ENCODE data around the gene CLN5.
"Not testable (repeated sequence)": the region's sequence is repeated elsewhere in the genome, so short reads cannot be mapped to it uniquely, and the experiment has no call there.

Gene CLN5

DNA sequence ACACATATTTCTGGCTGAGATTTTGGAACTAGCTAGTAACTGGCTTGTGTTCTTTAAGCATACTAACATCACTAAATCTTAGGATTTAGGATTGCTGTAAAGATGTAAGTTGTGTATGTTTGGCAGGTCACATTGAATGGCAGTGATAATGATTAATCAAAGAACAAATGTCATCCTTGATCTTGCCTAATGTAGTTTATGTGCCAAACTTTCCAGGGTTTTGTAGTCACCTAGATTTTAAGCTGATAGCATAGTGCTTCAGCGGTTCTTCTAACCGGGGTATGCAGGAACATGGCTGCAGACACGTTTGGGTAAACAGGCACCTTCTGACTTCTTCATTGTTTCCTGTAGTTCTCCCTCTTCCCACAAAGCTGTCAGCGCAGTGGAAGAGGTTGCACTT lies 9.7 kb downstream of the CLN5 start:
- Histone ChIP-seq H3K27ac (no peak overlapping the region), H3K4me3 (ENCODE audit: low read depth in 1 of 2, low read length in 1 of 2) (no peak overlapping the region), H3K9me3 (no peaks in the 10 kb centered on the region), H3K27me3 (no peaks in the 10 kb centered on the region), H3K4me1 (ENCODE audit: control insufficient read depth in 1 of 2, insufficient read depth in 1 of 2, low read depth in 1 of 2, low read length in 1 of 2) (no peaks in the 10 kb centered on the region), H3K36me3 (peaks cover 38% of the 10 kb centered on the region)
- TF ChIP-seq, protein P1, sequence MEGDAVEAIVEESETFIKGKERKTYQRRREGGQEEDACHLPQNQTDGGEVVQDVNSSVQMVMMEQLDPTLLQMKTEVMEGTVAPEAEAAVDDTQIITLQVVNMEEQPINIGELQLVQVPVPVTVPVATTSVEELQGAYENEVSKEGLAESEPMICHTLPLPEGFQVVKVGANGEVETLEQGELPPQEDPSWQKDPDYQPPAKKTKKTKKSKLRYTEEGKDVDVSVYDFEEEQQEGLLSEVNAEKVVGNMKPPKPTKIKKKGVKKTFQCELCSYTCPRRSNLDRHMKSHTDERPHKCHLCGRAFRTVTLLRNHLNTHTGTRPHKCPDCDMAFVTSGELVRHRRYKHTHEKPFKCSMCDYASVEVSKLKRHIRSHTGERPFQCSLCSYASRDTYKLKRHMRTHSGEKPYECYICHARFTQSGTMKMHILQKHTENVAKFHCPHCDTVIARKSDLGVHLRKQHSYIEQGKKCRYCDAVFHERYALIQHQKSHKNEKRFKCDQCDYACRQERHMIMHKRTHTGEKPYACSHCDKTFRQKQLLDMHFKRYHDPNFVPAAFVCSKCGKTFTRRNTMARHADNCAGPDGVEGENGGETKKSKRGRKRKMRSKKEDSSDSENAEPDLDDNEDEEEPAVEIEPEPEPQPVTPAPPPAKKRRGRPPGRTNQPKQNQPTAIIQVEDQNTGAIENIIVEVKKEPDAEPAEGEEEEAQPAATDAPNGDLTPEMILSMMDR (IDR thresholded peaks at IDR 0.05): no peak

DNA sequence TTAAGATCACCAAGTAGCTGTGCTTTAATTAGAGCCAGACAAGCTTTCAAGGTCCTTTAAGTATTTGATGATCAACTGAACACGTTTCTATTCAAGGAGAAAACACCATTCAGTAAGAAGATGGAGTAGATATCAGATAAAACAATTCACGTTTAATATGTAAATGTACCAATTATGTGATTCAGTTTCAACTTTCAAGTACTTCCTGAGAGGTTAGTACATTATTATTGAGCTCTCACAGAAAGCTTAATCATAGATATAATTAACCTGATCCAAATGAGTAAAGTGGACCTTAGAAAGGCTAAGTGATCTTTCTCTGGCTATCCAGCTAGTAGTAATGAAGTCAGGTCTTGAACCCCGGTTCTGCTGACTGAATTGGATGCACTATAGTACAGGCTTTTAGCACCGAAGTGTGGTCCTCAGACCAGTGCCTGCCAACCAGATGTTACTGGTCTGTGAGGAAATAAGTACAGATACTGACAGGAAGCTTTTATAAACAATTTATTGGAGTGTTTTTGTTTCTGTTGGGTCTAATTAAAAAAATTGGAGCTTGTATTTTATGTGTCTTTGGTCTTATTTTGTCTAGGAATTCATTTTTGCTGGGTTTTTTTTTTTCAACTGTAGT lies 10.2 kb downstream of the CLN5 start:
- Histone ChIP-seq H3K36me3 (peaks cover 41% of the 10 kb centered on the region), H3K4me3 (ENCODE audit: low read depth in 1 of 2, low read length in 1 of 2) (no peak overlapping the region), H3K27me3 (no peaks in the 10 kb centered on the region), H3K9me3 (no peaks in the 10 kb centered on the region), H3K4me1 (ENCODE audit: control insufficient read depth in 1 of 2, insufficient read depth in 1 of 2, low read depth in 1 of 2, low read length in 1 of 2) (no peaks in the 10 kb centered on the region), H3K27ac (no peak overlapping the region)
- TF ChIP-seq, protein P1 (IDR thresholded peaks at IDR 0.05): no peak

DNA sequence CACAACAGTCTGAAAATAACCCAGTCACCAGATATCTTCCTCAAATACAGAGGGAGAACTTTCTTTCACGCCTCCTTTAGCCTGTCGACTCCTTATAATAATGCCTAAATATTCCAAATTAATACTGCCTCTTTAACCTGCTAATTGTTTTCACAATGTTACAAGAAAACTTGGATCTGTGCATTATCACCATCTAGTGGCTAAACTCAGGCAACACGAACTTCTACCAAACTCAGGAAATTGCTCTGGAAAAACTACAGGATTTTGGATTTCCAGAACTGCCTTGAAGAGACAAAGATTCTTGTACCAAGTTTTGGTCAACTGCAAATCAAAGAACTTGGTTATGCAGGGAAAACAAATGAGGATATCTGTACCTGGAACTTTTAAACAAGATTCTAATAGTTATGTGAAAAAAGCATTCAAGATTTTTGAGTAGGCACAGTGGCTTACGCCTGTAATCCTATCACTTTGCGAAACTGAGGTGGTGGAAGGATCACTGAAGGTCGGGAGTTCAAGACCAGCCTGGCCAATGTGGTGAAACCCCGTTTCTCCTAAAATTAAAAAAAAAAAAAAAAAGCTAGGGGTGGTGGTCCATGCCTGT lies 10.8 kb downstream of the CLN5 start:
- Histone ChIP-seq H3K27me3 (no peaks in the 10 kb centered on the region), H3K27ac (no peak overlapping the region), H3K36me3 (peaks cover 47% of the 10 kb centered on the region), H3K4me1 (ENCODE audit: control insufficient read depth in 1 of 2, insufficient read depth in 1 of 2, low read depth in 1 of 2, low read length in 1 of 2) (no peaks in the 10 kb centered on the region), H3K9me3 (no peaks in the 10 kb centered on the region), H3K4me3 (ENCODE audit: low read depth in 1 of 2, low read length in 1 of 2) (no peak overlapping the region)
- TF ChIP-seq, protein P1 (IDR thresholded peaks at IDR 0.05): no peak

DNA sequence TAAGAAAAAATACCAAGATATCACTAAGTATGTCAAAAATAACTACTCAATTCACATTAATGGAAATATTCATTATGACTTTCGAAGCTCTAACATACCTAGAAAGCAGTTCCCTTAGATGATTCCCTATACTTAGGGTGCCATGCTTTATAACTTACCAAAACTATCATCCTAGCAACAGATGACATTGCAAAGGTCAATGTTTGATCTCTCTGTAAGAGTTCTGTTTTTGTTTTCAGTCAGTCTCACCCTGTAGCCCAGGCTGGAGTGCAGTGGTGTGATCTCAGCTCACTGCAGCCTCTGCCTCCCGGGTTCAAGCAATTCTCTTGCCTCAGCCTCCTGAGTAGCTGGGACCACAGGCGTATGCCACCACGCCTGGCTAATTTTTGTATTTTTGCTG lies 16.5 kb downstream of the CLN5 start:
- H3K4me1 ChIP-seq (ENCODE audit: control insufficient read depth in 1 of 2, insufficient read depth in 1 of 2, low read depth in 1 of 2, low read length in 1 of 2); H3K27me3 ChIP-seq; H3K27ac ChIP-seq; H3K9me3 ChIP-seq; H3K4me3 ChIP-seq (ENCODE audit: low read depth in 1 of 2, low read length in 1 of 2): not testable (repeated sequence)
- peaks cover 76% of the 10 kb centered on the region for H3K36me3 ChIP-seq

DNA sequence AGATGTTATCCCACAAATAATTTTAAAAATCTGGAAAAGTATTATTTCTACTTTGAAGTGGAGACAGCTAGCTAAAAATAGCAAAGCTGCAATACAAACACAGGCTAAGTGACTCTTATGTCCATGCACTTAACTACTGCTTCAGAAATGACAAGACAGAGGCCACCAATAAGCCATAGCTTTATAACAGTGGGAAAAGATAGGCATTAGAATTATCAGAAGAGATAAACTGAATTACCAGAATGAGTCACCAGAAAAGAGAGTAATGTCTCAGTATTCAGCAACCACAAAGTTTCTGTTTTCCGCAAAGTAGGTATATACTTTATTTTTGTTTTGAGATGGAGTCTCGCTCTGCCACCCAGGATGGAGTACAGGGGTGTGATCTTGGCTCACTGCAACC lies 17.1 kb downstream of the CLN5 start:
- H3K27ac ChIP-seq: no peak overlapping the region
- H3K27me3 ChIP-seq: no peaks in the 10 kb centered on the region
- no peak overlapping the region for H3K4me3 ChIP-seq (ENCODE audit: low read depth in 1 of 2, low read length in 1 of 2)
- H3K36me3 ChIP-seq: peaks cover 76% of the 10 kb centered on the region
- TF ChIP-seq, protein P1 (IDR thresholded peaks at IDR 0.05): no peak
- H3K9me3 ChIP-seq: no peaks in the 10 kb centered on the region
- no peaks in the 10 kb centered on the region for H3K4me1 ChIP-seq (ENCODE audit: control insufficient read depth in 1 of 2, insufficient read depth in 1 of 2, low read depth in 1 of 2, low read length in 1 of 2)

DNA sequence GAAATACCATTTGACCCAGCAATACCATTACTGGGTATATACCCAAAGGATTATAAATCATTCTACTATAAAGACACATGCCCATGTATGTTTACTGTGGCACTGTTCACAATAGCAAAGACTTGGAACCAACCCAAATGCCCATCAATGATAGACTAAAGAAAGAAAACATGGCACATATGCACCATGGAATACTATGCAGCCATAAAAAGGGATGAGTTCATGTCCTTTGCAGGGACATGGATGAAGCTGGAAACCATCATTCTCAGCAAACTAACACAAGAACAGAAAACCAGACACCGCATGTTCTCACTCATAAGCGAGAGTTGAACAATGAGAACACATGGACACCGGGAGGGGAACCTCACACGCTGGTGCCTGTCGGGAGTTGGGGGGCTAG lies 17.8 kb downstream of the CLN5 start:
- H3K36me3 ChIP-seq: peaks cover 83% of the 10 kb centered on the region
- H3K4me3 ChIP-seq (ENCODE audit: low read depth in 1 of 2, low read length in 1 of 2); H3K4me1 ChIP-seq (ENCODE audit: control insufficient read depth in 1 of 2, insufficient read depth in 1 of 2, low read depth in 1 of 2, low read length in 1 of 2); H3K9me3 ChIP-seq; H3K27me3 ChIP-seq; H3K27ac ChIP-seq: not testable (repeated sequence)
